Fibroblast of mammary gland (primary cell): ENCODE results near the gene PACS2.
A peak's percentile ranks its signal among the peaks of the same experiment; 100 is the strongest.

Experiments
- DNase-seq: peaks from one replicate; pipeline ENCODE4 v3.0.0-alpha.2; 2010; ENCODE audit warnings: low read depth
- H3K4me3 ChIP-seq: 2 replicates; pipeline ENCODE4 v1.5.1; 2011; ENCODE audit warnings: low read depth, mild to moderate bottlenecking, low read length, moderate library complexity; ENCODE audit not compliant: control insufficient read depth
- TF ChIP-seq, protein P1 (sequence below): conservative IDR thresholded peaks from 2 replicates; pipeline ENCODE4 v1.5.1; 2011; ENCODE audit warnings: low read depth, low read length, inconsistent platforms; ENCODE audit not compliant: control insufficient read depth, insufficient read depth

The PACS2 gene

GRCh38 chr14:105421723-105422615, 107.4 kb downstream of the PACS2 start:
- H3K4me3 ChIP-seq, result peak overlapping the region; percentile 79
- TF ChIP-seq, protein P1, sequence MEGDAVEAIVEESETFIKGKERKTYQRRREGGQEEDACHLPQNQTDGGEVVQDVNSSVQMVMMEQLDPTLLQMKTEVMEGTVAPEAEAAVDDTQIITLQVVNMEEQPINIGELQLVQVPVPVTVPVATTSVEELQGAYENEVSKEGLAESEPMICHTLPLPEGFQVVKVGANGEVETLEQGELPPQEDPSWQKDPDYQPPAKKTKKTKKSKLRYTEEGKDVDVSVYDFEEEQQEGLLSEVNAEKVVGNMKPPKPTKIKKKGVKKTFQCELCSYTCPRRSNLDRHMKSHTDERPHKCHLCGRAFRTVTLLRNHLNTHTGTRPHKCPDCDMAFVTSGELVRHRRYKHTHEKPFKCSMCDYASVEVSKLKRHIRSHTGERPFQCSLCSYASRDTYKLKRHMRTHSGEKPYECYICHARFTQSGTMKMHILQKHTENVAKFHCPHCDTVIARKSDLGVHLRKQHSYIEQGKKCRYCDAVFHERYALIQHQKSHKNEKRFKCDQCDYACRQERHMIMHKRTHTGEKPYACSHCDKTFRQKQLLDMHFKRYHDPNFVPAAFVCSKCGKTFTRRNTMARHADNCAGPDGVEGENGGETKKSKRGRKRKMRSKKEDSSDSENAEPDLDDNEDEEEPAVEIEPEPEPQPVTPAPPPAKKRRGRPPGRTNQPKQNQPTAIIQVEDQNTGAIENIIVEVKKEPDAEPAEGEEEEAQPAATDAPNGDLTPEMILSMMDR, result no peak
- DNase-seq, result no peak

- TF ChIP-seq, protein P1, result no peak
- no peak overlapping the region for H3K4me3 ChIP-seq
- DNase-seq, result no peak
Observed at GRCh38 chr14:105422695-105423487, 108.3 kb downstream of the PACS2 start.

DNA sequence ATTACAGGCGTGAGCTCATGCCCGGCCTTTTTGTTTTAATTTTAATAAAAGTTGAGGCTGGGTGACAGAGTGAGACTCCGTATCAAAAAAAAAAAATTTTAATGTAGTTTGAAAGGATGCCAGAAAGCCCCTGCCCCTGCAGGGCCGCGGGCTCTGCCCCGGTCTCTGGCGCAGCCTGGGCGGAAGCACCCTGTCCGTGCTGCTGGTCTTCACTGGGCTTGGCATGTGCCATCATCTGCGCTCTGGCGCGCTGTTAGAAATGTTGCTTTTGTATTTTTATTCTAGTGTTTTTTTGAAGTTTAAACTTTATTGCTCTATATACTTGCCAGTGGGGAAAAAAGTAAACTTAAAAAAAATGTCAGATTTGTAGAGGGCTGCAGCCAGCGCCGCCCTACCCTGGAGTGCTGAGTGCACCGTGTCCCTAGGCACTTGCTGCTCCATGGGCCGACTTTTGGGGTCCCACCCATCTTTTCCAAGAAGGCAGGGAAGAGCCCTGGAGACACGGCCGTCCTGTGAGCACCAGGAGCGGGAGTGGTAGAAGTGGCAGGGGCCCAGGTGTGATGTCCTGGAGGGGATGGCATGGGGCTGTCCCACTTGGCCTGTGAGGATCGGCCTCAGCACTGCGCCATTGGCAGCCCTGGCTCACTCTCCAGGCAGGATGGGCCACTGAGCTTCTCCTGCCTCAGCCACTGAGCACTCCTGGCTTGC, 109.1 kb downstream of the PACS2 start:
- TF ChIP-seq, protein P1, result no peak
- H3K4me3 ChIP-seq, result no peak overlapping the region
- DNase-seq, result no peak

GRCh38 chr14:105424861-105425260, 110.3 kb downstream of the PACS2 start:
- H3K4me3 ChIP-seq, result no peak overlapping the region
- TF ChIP-seq, protein P1, result no peak
- no peak for DNase-seq

GRCh38 chr14:105425823-105426247, 111.3 kb downstream of the PACS2 start:
- H3K4me3 ChIP-seq, result no peak overlapping the region
- TF ChIP-seq, protein P1, result no peak
- DNase-seq, result no peak

DNA sequence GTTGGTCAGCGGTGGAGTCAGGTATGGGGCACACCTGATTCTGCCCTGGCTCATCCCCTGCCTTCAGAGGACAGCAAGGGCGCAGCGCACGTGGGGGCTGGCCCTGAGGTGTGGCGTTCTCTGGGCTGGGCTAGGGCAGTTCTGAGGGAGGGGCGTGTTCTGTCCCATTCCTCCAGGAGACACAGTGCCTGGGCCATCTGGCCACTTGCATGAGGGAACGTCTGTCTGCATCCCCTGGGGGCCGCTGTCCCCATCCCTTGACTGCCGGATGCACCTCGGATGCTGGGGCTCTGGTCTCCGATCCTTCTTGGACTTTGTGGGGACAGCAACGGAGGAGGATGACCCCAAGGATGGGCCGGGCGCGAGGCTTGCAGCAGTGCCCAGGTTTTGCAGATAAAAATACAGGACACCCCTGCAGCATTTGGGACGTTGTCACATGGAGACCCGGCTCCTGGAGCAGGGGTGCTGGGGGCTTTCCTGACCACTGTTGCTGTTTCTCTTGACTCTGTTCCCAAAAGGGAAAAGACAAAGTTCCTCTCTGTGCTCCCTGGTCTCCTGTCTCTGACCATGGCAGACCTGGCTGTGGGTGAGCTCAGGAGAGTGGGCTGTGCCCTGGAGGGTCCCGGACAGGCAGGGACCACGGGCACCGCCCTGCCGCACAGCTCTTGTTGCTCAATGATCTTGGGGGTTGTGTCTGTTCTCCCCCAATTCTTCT, 112.0 kb downstream of the PACS2 start:
- TF ChIP-seq, protein P1, result no peak
- H3K4me3 ChIP-seq, result no peak overlapping the region
- no peak for DNase-seq
